ENCODE measurements around the gene OR5K2.

Gene OR5K2

GRCh38 chr3:98525494-98525893 is 28.0 kb downstream of the OR5K2 start:
- DNase-seq, result no peak

- no peak for DNase-seq
Observed at GRCh38 chr3:98528474-98529346, 31.2 kb downstream of the OR5K2 start.

- DNase-seq, result no peak
Observed at GRCh38 chr3:98529856-98530459, 32.5 kb downstream of the OR5K2 start.

GRCh38 chr3:98530676-98531075 is 33.2 kb downstream of the OR5K2 start:
- no peak for DNase-seq

GRCh38 chr3:98531622-98532274 is 34.3 kb downstream of the OR5K2 start, which contains the start of gene GPR15:
GPR15 (plus strand) TSS chr3:98531978; CDS start chr3:98532034, 56 bp downstream.
- DNase-seq, result no peak

GRCh38 chr3:98532275-98532637 is 34.8 kb downstream of the OR5K2 start:
- no peak for DNase-seq

GRCh38 chr3:98532709-98533571 is 35.5 kb downstream of the OR5K2 start:
- DNase-seq, result no peak

- DNase-seq, result no peak
Observed at GRCh38 chr3:98534168-98534567, 36.7 kb downstream of the OR5K2 start.

GRCh38 chr3:98534734-98535133 is 37.3 kb downstream of the OR5K2 start:
- no peak for DNase-seq

GRCh38 chr3:98536456-98537017 is 39.1 kb downstream of the OR5K2 start:
- no peak for DNase-seq

GRCh38 chr3:98540346-98540745 is 42.9 kb downstream of the OR5K2 start:
- no peak for DNase-seq

GRCh38 chr3:98541695-98542094 is 44.2 kb downstream of the OR5K2 start:
- DNase-seq, result no peak

- no peak for DNase-seq
Observed at GRCh38 chr3:98542623-98543022, 45.1 kb downstream of the OR5K2 start.

- no peak for DNase-seq
Observed at GRCh38 chr3:98545940-98546339, 48.5 kb downstream of the OR5K2 start.
